HUES64 (cell line): ENCODE measurements around the gene CRMP1.

Experiments used
- H3K27ac ChIP-seq: 2 replicates; pipeline ENCODE4 v1.7.0; 2013; ENCODE audit warnings: low read depth, low read length, inconsistent platforms
- H3K27me3 ChIP-seq: 2 replicates; pipeline ENCODE4 v1.6.1; 2013; ENCODE audit warnings: mild to moderate bottlenecking, low read length; ENCODE audit not compliant: insufficient read depth
- H3K36me3 ChIP-seq: 2 replicates; pipeline ENCODE4 v1.6.1; 2013; ENCODE audit warnings: mild to moderate bottlenecking, low read length; ENCODE audit not compliant: insufficient read depth
- H3K4me1 ChIP-seq: 2 replicates; pipeline ENCODE4 v1.6.1; 2013; ENCODE audit warnings: mild to moderate bottlenecking, low read length, moderate library complexity; ENCODE audit not compliant: insufficient read depth
- H3K4me3 ChIP-seq: 2 replicates; pipeline ENCODE4 v1.5.1; 2013; ENCODE audit warnings: mild to moderate bottlenecking, low read length, moderate library complexity
- H3K9ac ChIP-seq: 2 replicates; pipeline ENCODE4 v1.6.1; 2013; ENCODE audit warnings: mild to moderate bottlenecking, low read depth, low read length
- H3K9me3 ChIP-seq: 2 replicates; pipeline ENCODE4 v1.6.1; 2013; ENCODE audit warnings: low read depth, low read length; ENCODE audit not compliant: insufficient read depth
- WGBS: fragments of 150-250, 120-280 bp; methylation state at CpG from one replicate; pipeline ENCODE4 v1.1.7; 2013; ENCODE audit warnings: missing lambda C conversion rate; 5-methylcytosine and 5-hydroxymethylcytosine counted together

Gene CRMP1

GRCh38 chr4:5899396-5899795 is 6.5 kb upstream of the CRMP1 start:
- no peak overlapping the region for H3K4me3 ChIP-seq
- peaks cover 98% of the 10 kb centered on the region for H3K27me3 ChIP-seq
- H3K27ac ChIP-seq: no peak overlapping the region
- peaks cover 5% of the 10 kb centered on the region; the same call in 1 of the 2 replicates for H3K4me1 ChIP-seq
- no peak overlapping the region for H3K9ac ChIP-seq
- no peaks in the 10 kb centered on the region for H3K36me3 ChIP-seq
- peaks cover 4% of the 10 kb centered on the region; the same call in 1 of the 2 replicates for H3K9me3 ChIP-seq
- 94% methylated on average over 1 of the region's 1 CpG for WGBS

GRCh38 chr4:5897674-5898073 is 4.8 kb upstream of the CRMP1 start:
- Histone ChIP-seq H3K4me3 (no peak overlapping the region), H3K9me3 (peaks cover 4% of the 10 kb centered on the region; the same call in 1 of the 2 replicates), H3K4me1 (peaks cover 5% of the 10 kb centered on the region; the same call in 1 of the 2 replicates), H3K36me3 (no peaks in the 10 kb centered on the region), H3K27ac (no peak overlapping the region), H3K27me3 (peaks cover 97% of the 10 kb centered on the region), H3K9ac (no peak overlapping the region)
- 94% methylated on average over 13 of the region's 13 CpGs for WGBS

- H3K27me3 ChIP-seq: peaks cover 98% of the 10 kb centered on the region
- H3K4me3 ChIP-seq: no peak overlapping the region
- H3K36me3 ChIP-seq: no peaks in the 10 kb centered on the region
- no peak overlapping the region for H3K9ac ChIP-seq
- H3K4me1 ChIP-seq: no peaks in the 10 kb centered on the region; the same call in 1 of the 2 replicates
- 88% methylated on average over 4 of the region's 4 CpGs for WGBS
- peaks cover 4% of the 10 kb centered on the region; the same call in 1 of the 2 replicates for H3K9me3 ChIP-seq
- no peak overlapping the region for H3K27ac ChIP-seq
Measured at GRCh38 chr4:5895287-5895686, 2.4 kb upstream of the CRMP1 start.

- Histone ChIP-seq H3K9ac (no peak overlapping the region), H3K4me3 (no peak overlapping the region), H3K4me1 (peaks cover 8% of the 10 kb centered on the region), H3K27me3 (peaks cover 97% of the 10 kb centered on the region), H3K36me3 (no peaks in the 10 kb centered on the region), H3K9me3 (peaks cover 4% of the 10 kb centered on the region; the same call in 1 of the 2 replicates), H3K27ac (no peak overlapping the region)
- 71% methylated on average over 7 of the region's 7 CpGs for WGBS
Measured at GRCh38 chr4:5894266-5894665, 1.4 kb upstream of the CRMP1 start.

GRCh38 chr4:5893591-5893990 is 705 bp upstream of the CRMP1 start:
- Histone ChIP-seq H3K4me3 (peak overlapping the region; percentile 46), H3K27ac (no peak overlapping the region), H3K9me3 (peaks cover 4% of the 10 kb centered on the region; the same call in 1 of the 2 replicates), H3K27me3 (peaks cover 97% of the 10 kb centered on the region), H3K4me1 (peaks cover 12% of the 10 kb centered on the region), H3K36me3 (no peaks in the 10 kb centered on the region), H3K9ac (no peak overlapping the region)
- WGBS: 82% methylated on average over 8 of the region's 8 CpGs

GRCh38 chr4:5892323-5893003 is 423 bp downstream of the CRMP1 start:
- Histone ChIP-seq H3K4me1 (peaks cover 12% of the 10 kb centered on the region), H3K9ac (no peak overlapping the region), H3K4me3 (peak overlapping the region; percentile 48), H3K27me3 (peaks cover 85% of the 10 kb centered on the region), H3K9me3 (peaks cover 4% of the 10 kb centered on the region; the same call in 1 of the 2 replicates), H3K36me3 (no peaks in the 10 kb centered on the region), H3K27ac (no peak overlapping the region)
- WGBS: under 1% methylated on average over 100 of the region's 100 CpGs

- 16% methylated on average over 34 of the region's 34 CpGs for WGBS
- H3K36me3 ChIP-seq: no peaks in the 10 kb centered on the region
- no peak overlapping the region for H3K9ac ChIP-seq
- peaks cover 12% of the 10 kb centered on the region for H3K4me1 ChIP-seq
- no peak overlapping the region for H3K27ac ChIP-seq
- H3K9me3 ChIP-seq: no peaks in the 10 kb centered on the region; the same call in 1 of the 2 replicates
- H3K4me3 ChIP-seq: peak overlapping the region; percentile 48
- peaks cover 78% of the 10 kb centered on the region for H3K27me3 ChIP-seq
Measured at GRCh38 chr4:5891563-5892322, 1.1 kb downstream of the CRMP1 start.

- Histone ChIP-seq H3K36me3 (no peaks in the 10 kb centered on the region), H3K27me3 (peaks cover 63% of the 10 kb centered on the region), H3K4me1 (peaks cover 12% of the 10 kb centered on the region), H3K27ac (no peak overlapping the region; the same call in 1 of the 2 replicates), H3K9ac (peak overlapping the region; percentile 35; the same call in 1 of the 2 replicates), H3K9me3 (no peaks in the 10 kb centered on the region), H3K4me3 (peak overlapping the region; percentile 56)
- WGBS: under 1% methylated on average over 41 of the region's 41 CpGs
Measured at GRCh38 chr4:5890063-5890727, 2.7 kb downstream of the CRMP1 start.

- H3K4me1 ChIP-seq: peaks cover 12% of the 10 kb centered on the region
- no peaks in the 10 kb centered on the region for H3K36me3 ChIP-seq
- H3K9ac ChIP-seq: no peak overlapping the region
- H3K4me3 ChIP-seq: peak overlapping the region; percentile 87
- H3K9me3 ChIP-seq: no peaks in the 10 kb centered on the region
- peaks cover 52% of the 10 kb centered on the region for H3K27me3 ChIP-seq
- WGBS: 37% methylated on average over 8 of the region's 8 CpGs
- H3K27ac ChIP-seq: no peak overlapping the region
Measured at GRCh38 chr4:5889002-5889696, 3.7 kb downstream of the CRMP1 start.

GRCh38 chr4:5888222-5889001 is 4.5 kb downstream of the CRMP1 start:
- under 1% methylated on average over 64 of the region's 81 CpGs for WGBS
- peak overlapping the region; percentile 87 for H3K4me3 ChIP-seq
- H3K27ac ChIP-seq: peak overlapping the region; percentile 18; the same call in 1 of the 2 replicates
- H3K36me3 ChIP-seq: no peaks in the 10 kb centered on the region
- peak overlapping the region; percentile 76 for H3K9ac ChIP-seq
- peaks cover 12% of the 10 kb centered on the region for H3K4me1 ChIP-seq
- H3K27me3 ChIP-seq: peaks cover 45% of the 10 kb centered on the region
- no peaks in the 10 kb centered on the region for H3K9me3 ChIP-seq
